Smooth muscle cell (in vitro differentiated cells): ENCODE measurements around the gene GRAP2. TPM values are rescaled to one million over a fixed set of nuclear protein-coding genes. Genes with fewer than 3 reads are reported as not detected.
A peak's percentile ranks its signal among the peaks of the same experiment; 100 is the strongest.

Experiments
- DNase-seq: peaks from one replicate; lab custom pipeline; 2025; ENCODE audit not compliant: unreplicated experiment; lab: John Stamatoyannopoulos, UW
- H2AFZ ChIP-seq: fragments of 200-600 bp; sonication (generic); 2 replicates; pipeline ENCODE4 v1.6.0; 2016; ENCODE audit warnings: antibody characterized with exemption, low read depth, mild to moderate bottlenecking
- H3F3A ChIP-seq: fragments of 200-600 bp; sonication (generic); 2 replicates; pipeline ENCODE4 v1.6.0; 2017; ENCODE audit warnings: antibody characterized with exemption, low read depth
- H3K27ac ChIP-seq: fragments of 200-600 bp; sonication (generic); 2 replicates; pipeline ENCODE4 v1.5.1; 2016; ENCODE audit warnings: low read depth, mild to moderate bottlenecking
- H3K27me3 ChIP-seq: fragments of 200-600 bp; sonication (generic); 2 replicates; pipeline ENCODE4 v1.6.1; 2016; ENCODE audit warnings: low read depth, mild to moderate bottlenecking
- H3K36me3 ChIP-seq: fragments of 200-600 bp; sonication (generic); 2 replicates; pipeline ENCODE4 v1.5.1; 2016; ENCODE audit warnings: low read depth
- H3K4me1 ChIP-seq: fragments of 200-600 bp; sonication (generic); 2 replicates; pipeline ENCODE4 v1.5.1; 2016; ENCODE audit warnings: low read depth
- H3K4me2 ChIP-seq: fragments of 200-600 bp; sonication (generic); 2 replicates; pipeline ENCODE4 v1.6.0; 2016; ENCODE audit warnings: mild to moderate bottlenecking
- H3K4me3 ChIP-seq: fragments of 200-600 bp; sonication (generic); 2 replicates; pipeline ENCODE4 v1.5.1; 2016; ENCODE audit warnings: mild to moderate bottlenecking
- H3K79me2 ChIP-seq: fragments of 200-600 bp; sonication (generic); 2 replicates; pipeline ENCODE4 v1.6.0; 2016; ENCODE audit warnings: low read depth, mild to moderate bottlenecking
- H3K9ac ChIP-seq: fragments of 200-600 bp; sonication (generic); 2 replicates; pipeline ENCODE4 v1.6.0; 2016; ENCODE audit warnings: low read depth
- H3K9me3 ChIP-seq: fragments of 200-600 bp; sonication (generic); replicated peaks from 2 replicates; pipeline ENCODE4 v1.5.1; 2016; ENCODE audit warnings: low read depth
- H4K20me1 ChIP-seq: fragments of 200-600 bp; sonication (generic); 2 replicates; pipeline ENCODE4 v1.6.0; 2016; ENCODE audit warnings: low read depth
- WGBS: methylation state at CpG from one replicate; pipeline ENCODE4 v1.1.7; 2016; ENCODE audit warnings: low lambda C conversion rate; 5-methylcytosine and 5-hydroxymethylcytosine counted together
- polyA plus RNA-seq: library from polyadenylated mRNA; unstranded; fragments of >200 nt; fragmentation: Nextera tagmentation; extraction: Ambion mirVana; gene quantifications from 2 replicates; pipeline ENCODE4 v1.2.1, GENCODE V29; 2016
- total RNA-seq: library from RNA; depleted of rRNA; stranded (reverse); fragments of >200 nt; gene quantifications from 2 replicates; pipeline ENCODE4 v1.2.3, GENCODE V29; 2014
- TF ChIP-seq, protein P1 (sequence below): fragments of 200-600 bp; sonication (generic); IDR thresholded peaks from 2 replicates; pipeline ENCODE4 v1.5.1; 2017; ENCODE audit warnings: borderline replicate concordance, mild to moderate bottlenecking, antibody characterized with exemption; ENCODE audit not compliant: insufficient read depth, poor library complexity, severe bottlenecking

Gene GRAP2
- total and polyA plus RNA-seq, 2 experiments from 2014 or later, result not detected

DNA sequence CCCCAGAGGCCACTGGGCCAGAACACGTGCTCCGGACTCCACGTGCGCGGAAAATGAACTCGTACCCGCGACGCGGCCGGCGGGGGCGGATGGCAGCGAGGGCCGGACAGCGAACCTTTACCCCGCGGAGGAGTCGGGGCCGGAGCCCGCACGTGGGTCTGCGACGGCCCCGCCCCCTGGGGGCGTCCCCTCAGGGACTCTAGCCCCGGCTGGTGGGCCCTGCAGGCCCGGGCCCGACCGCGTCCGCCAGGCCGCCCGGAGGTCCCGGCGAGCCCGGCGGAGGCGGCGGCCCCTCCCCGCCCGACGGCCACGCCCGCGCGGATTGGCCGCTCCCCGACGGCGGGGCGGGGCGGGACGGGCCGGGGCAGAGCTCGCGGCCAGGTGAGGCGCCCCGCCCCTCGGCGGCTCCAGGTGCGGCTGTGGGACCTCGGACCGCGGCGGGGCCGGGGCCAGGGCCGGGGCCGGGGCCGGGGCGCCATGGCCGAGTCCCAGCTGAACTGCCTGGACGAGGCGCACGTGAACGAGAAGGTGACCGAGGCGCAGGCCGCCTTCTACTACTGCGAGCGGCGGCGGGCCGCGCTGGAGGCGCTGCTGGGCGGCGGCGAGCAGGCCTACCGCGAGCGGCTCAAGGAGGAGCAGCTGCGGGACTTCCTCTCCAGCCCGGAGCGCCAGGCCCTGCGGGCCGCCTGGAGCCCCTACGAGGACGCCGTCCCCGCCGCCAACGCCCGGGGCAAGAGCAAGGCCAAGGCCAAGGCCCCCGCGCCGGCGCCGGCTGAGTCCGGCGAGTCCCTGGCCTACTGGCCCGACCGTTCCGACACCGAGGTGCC is 93.9 kb downstream of the GRAP2 start, which contains the start of gene FAM83F:
Gene FAM83F, plus strand, starts transcription at position 389 of the 827 bp plus-strand sequence. Its CDS starts 89 bp downstream, at position 478.
- Histone ChIP-seq H3F3A (peaks cover 9% of the 10 kb centered on the region), H3K4me3 (peak within 1 kb of the TSS; percentile 48), H3K4me1 (peaks cover 35% of the 10 kb centered on the region), H3K36me3 (no peaks in the 10 kb centered on the region), H3K27ac (no peak within 1 kb of the TSS), H3K9ac (no peak within 1 kb of the TSS), H3K27me3 (peaks cover 43% of the 10 kb centered on the region), H4K20me1 (no peaks in the 10 kb centered on the region), H3K79me2 (no peaks in the 10 kb centered on the region), H3K4me2 (peak within 1 kb of the TSS; percentile 81), H2AFZ (peak within 1 kb of the TSS; percentile 59), H3K9me3 (no peaks in the 10 kb centered on the region)
- no peak for DNase-seq
- TF ChIP-seq, protein P1, sequence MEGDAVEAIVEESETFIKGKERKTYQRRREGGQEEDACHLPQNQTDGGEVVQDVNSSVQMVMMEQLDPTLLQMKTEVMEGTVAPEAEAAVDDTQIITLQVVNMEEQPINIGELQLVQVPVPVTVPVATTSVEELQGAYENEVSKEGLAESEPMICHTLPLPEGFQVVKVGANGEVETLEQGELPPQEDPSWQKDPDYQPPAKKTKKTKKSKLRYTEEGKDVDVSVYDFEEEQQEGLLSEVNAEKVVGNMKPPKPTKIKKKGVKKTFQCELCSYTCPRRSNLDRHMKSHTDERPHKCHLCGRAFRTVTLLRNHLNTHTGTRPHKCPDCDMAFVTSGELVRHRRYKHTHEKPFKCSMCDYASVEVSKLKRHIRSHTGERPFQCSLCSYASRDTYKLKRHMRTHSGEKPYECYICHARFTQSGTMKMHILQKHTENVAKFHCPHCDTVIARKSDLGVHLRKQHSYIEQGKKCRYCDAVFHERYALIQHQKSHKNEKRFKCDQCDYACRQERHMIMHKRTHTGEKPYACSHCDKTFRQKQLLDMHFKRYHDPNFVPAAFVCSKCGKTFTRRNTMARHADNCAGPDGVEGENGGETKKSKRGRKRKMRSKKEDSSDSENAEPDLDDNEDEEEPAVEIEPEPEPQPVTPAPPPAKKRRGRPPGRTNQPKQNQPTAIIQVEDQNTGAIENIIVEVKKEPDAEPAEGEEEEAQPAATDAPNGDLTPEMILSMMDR, result no peak
- WGBS, result 10% methylated on average over 63 of the region's 115 CpGs

DNA sequence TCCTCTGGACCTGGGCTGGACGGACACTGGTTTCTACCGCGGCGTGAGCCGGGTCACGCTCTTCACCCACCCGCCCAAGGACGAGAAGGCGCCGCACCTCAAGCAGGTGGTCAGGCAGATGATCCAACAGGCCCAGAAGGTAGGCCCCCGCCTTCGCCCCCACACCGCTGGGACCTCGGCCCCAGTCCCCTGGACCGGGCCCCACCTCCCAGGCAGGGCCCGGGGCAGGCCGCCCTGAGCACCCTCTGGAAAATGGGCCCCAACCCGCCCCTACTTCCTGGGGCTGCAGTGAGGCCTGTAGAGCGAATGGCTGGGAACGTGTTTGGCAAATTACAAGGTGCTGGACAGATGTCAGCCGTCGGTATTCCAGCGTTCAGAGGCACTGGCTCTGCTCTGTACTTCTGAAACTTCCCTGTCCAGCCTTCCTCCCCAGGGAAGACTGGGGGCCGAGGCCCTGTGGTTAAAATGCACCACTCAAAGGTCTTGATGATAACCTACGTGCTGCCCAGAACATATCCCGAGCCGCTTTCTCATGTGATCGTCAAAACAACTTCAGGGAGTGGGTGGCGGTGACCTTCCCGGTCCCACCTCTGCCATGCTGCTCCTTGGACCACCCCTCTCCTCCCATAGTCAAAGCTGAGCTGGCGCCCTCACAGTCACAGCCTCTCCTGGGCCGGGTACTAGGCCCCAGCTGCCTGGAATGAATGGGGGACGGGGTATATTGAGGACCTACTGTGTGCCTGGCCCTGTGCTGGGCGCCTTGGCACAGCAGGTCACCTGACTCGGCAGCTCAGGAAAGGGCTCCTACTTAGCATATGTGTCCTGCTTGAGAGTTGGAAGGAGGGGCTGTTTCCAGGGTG is 94.7 kb downstream of the GRAP2 start:
- no peaks in the 10 kb centered on the region for H3K79me2 ChIP-seq
- H3K36me3 ChIP-seq, result no peaks in the 10 kb centered on the region
- H3K9ac ChIP-seq, result no peak overlapping the region
- peak overlapping the region; percentile 48 for H3K4me3 ChIP-seq
- no peak overlapping the region for H3K27ac ChIP-seq
- no peaks in the 10 kb centered on the region for H3K9me3 ChIP-seq
- H2AFZ ChIP-seq, result peak overlapping the region; percentile 59
- H3F3A ChIP-seq, result peaks cover 9% of the 10 kb centered on the region
- DNase-seq, result no peak
- TF ChIP-seq, protein P1, result no peak
- no peaks in the 10 kb centered on the region for H4K20me1 ChIP-seq
- peaks cover 43% of the 10 kb centered on the region for H3K27me3 ChIP-seq
- peak overlapping the region; percentile 81 for H3K4me2 ChIP-seq
- peaks cover 43% of the 10 kb centered on the region for H3K4me1 ChIP-seq
- WGBS, result 35% methylated on average over 35 of the region's 35 CpGs

DNA sequence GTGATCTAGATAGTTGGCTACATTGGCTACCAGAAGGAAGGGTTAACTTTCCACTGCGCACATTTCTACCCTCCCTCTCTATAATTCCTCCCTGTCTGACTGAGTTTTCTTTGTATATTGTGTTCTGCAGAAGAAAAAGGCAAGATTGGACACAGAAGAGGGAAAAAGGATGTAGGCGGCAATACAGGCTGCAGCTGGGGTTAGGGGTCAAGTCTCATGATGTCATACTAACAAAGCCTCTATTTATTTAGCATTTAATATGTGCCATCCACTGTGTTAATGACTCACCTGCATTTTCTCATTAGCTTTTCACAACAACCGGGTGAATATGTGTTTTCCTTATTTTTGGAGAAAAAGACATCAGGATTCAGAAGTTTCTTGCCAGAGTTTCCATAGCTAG is 95.8 kb downstream of the GRAP2 start:
- peak overlapping the region; percentile 48 for H3K4me3 ChIP-seq
- no peak overlapping the region for H3K9ac ChIP-seq
- no peaks in the 10 kb centered on the region for H3K36me3 ChIP-seq
- DNase-seq, result no peak
- WGBS, result 92% methylated on average over 3 of the region's 3 CpGs
- TF ChIP-seq, protein P1, result no peak
- H3K27me3 ChIP-seq, result peaks cover 42% of the 10 kb centered on the region
- H2AFZ ChIP-seq, result no peak overlapping the region
- no peaks in the 10 kb centered on the region for H3K9me3 ChIP-seq
- no peak overlapping the region for H3K27ac ChIP-seq
- H3F3A ChIP-seq, result peaks cover 9% of the 10 kb centered on the region
- no peaks in the 10 kb centered on the region for H3K79me2 ChIP-seq
- H3K4me1 ChIP-seq, result peaks cover 54% of the 10 kb centered on the region
- peaks cover under 1% of the 10 kb centered on the region for H4K20me1 ChIP-seq
- H3K4me2 ChIP-seq, result no peak overlapping the region
